HepG2 (cell line): ENCODE results near the gene MYCBPAP. TPM values are rescaled to one million over a fixed set of nuclear protein-coding genes. Genes with fewer than 3 reads are reported as not detected.

Experiments used
- ATAC-seq: fragments of 200-7000 bp; cut with Tn5 transposase; 3 replicates; pipeline ENCODE4 v1.9.1; 2020; ENCODE audit warnings: mild to moderate bottlenecking, moderate library complexity
- BruUV-seq: library from RNA; stranded (reverse); fragments of 400-500 nt; replicated peaks from 2 replicates; lab custom pipeline; 2021; lab: Mats Ljungman, UMichigan
- CTCF ChIA-PET: fragments of 300-600 bp; formaldehyde crosslinking; extraction: SDS; loops from one replicate; lab custom pipeline; 2021; ENCODE audit warnings: low total read pairs, inconsistent platforms, low intra/inter-chr PET ratio; lab: Yijun Ruan, JAX
- POLR2A ChIA-PET: fragments of 350-600 bp; sonication (Branson Sonifier 250); formaldehyde crosslinking; loops from one replicate; lab custom pipeline; 2020; ENCODE audit warnings: antibody characterized with exemption, inconsistent platforms; lab: Yijun Ruan, JAX
- DNase-seq: peaks from one replicate; pipeline ENCODE4 v3.0.0-alpha.2; 2015; ENCODE audit warnings: low spot score
- FAIRE-seq: peaks from 3 replicates; lab custom pipeline; 2011; peaks lifted over from hg19 to GRCh38; lab: Jason Lieb, UNC
- H2AFZ ChIP-seq: one replicate; pipeline ENCODE4 v1.6.1; 2011; ENCODE audit warnings: low read length, inconsistent platforms
- H3K27ac ChIP-seq: fragments of 300-600 bp; 3 replicates; pipeline ENCODE4 v1.8.0; 2011; ENCODE audit warnings: mixed run types, mild to moderate bottlenecking, mixed read lengths, low read length, inconsistent platforms; ENCODE audit not compliant: insufficient read depth; ENCODE audit errors: extremely low read length
- H3K27me3 ChIP-seq, 2 experiments: fragments of 200-600 bp in 1 of 2; 2 replicates in 1 of 2; 3 replicates in 1 of 2; pipeline versions ENCODE4 v1.6.0 to v1.8.0; 2011; ENCODE audit warnings: low read length in 2 of 2, mild to moderate bottlenecking in 2 of 2, moderate library complexity in 2 of 2, inconsistent platforms in 1 of 2; ENCODE audit not compliant: insufficient read depth in 2 of 2, control insufficient read depth in 1 of 2
- H3K36me3 ChIP-seq, 2 experiments: fragments of 200-600 bp in 1 of 2; replicated peaks in 1 of 2; 2 replicates in 1 of 2; 3 replicates in 1 of 2; pipeline versions ENCODE4 v1.5.1 to v1.8.0; 2011; ENCODE audit warnings: low read length in 2 of 2, inconsistent platforms in 1 of 2; ENCODE audit not compliant: insufficient read depth in 2 of 2, control insufficient read depth in 1 of 2
- H3K4me1 ChIP-seq: 2 replicates; pipeline ENCODE4 v1.5.1; 2012; ENCODE audit warnings: low read length, inconsistent platforms; ENCODE audit not compliant: insufficient read depth
- H3K4me2 ChIP-seq: 2 replicates; pipeline ENCODE4 v1.6.0; 2011; ENCODE audit warnings: low read depth, low read length, inconsistent platforms
- H3K4me3 ChIP-seq, 3 experiments: fragments of 200-600 bp in 1 of 3; sonication (generic), shearing (Covaris generic) in 1 of 3; replicated peaks in 1 of 3; 2 replicates each; pipeline ENCODE4 v1.5.1; 2011 to 2016; ENCODE audit warnings: low read length in 3 of 3, inconsistent platforms in 2 of 3, low read depth in 2 of 3, mild to moderate bottlenecking in 2 of 3, control low read depth in 1 of 3, mixed read lengths in 1 of 3; ENCODE audit not compliant: insufficient read depth in 1 of 3
- H3K79me2 ChIP-seq: one replicate; pipeline ENCODE4 v1.6.1; 2011; ENCODE audit warnings: low read length, inconsistent platforms; ENCODE audit not compliant: insufficient read depth
- H3K9ac ChIP-seq: 2 replicates; pipeline ENCODE4 v1.6.0; 2011; ENCODE audit warnings: mild to moderate bottlenecking, low read depth, low read length, inconsistent platforms; ENCODE audit not compliant: insufficient read depth
- H3K9me3 ChIP-seq: 2 replicates; pipeline ENCODE4 v1.5.1; 2012; ENCODE audit warnings: mild to moderate bottlenecking, low read length
- H4K20me1 ChIP-seq: 2 replicates; pipeline ENCODE4 v1.6.0; 2011; ENCODE audit warnings: inconsistent platforms, mild to moderate bottlenecking, low read length, moderate library complexity; ENCODE audit not compliant: insufficient read depth
- ARID5B ChIP-seq: IDR thresholded peaks from 2 replicates; pipeline ENCODE4 v1.4.0; 2020; ENCODE audit warnings: mild to moderate bottlenecking, missing genetic modification reagents
- E2F5 ChIP-seq: sonication (generic); formaldehyde crosslinking; conservative IDR thresholded peaks from 2 replicates; pipeline ENCODE4 v1.4.0; 2020; ENCODE audit warnings: missing genetic modification reagents
- FOXJ3 ChIP-seq: sonication (generic); formaldehyde crosslinking; IDR thresholded peaks from 2 replicates; pipeline ENCODE4 v1.4.0; 2020; ENCODE audit warnings: missing genetic modification reagents, mild to moderate bottlenecking, borderline replicate concordance
- FOXM1 ChIP-seq: sonication (generic); formaldehyde crosslinking; IDR thresholded peaks from 2 replicates; pipeline ENCODE4 v1.5.0; 2020; ENCODE audit warnings: missing genetic modification reagents
- GTF2F1 ChIP-seq: fragments of 150-350 bp; IDR thresholded peaks from 2 replicates; pipeline ENCODE4 v1.6.1; 2014; ENCODE audit warnings: low read length
- KLF15 ChIP-seq: sonication (generic); formaldehyde crosslinking; IDR thresholded peaks from 2 replicates; pipeline ENCODE4 v1.8.1; 2023; ENCODE audit warnings: borderline replicate concordance, mild to moderate bottlenecking, inconsistent platforms, missing genetic modification reagents, mixed read lengths
- MNT ChIP-seq: fragments of 450-650 bp; IDR thresholded peaks from 2 replicates; pipeline ENCODE4 v1.6.1; 2016
- PRMT3 ChIP-seq: sonication (generic); formaldehyde crosslinking; IDR thresholded peaks from 2 replicates; pipeline ENCODE4 v1.8.1; 2022; ENCODE audit warnings: low read depth, mild to moderate bottlenecking, moderate library complexity, missing genetic modification reagents, borderline replicate concordance
- SP1 ChIP-seq, 2 experiments: fragments of 450-650 bp in 1 of 2; sonication (generic) in 1 of 2; formaldehyde crosslinking in 1 of 2; IDR thresholded peaks; 2 replicates each; pipeline versions ENCODE4 v1.4.0 to v1.6.1; 2016 to 2020; ENCODE audit warnings: missing genetic modification reagents in 1 of 2
- TOE1 ChIP-seq: sonication (generic); formaldehyde crosslinking; IDR thresholded peaks from 2 replicates; pipeline ENCODE4 v1.4.0; 2020; ENCODE audit warnings: mild to moderate bottlenecking, missing genetic modification reagents
- ZFP82 ChIP-seq: sonication (generic); formaldehyde crosslinking; IDR thresholded peaks from 2 replicates; pipeline ENCODE4 v1.5.1; 2020; ENCODE audit warnings: mild to moderate bottlenecking, missing genetic modification reagents, borderline replicate concordance
- ZNF296 ChIP-seq: sonication (generic); formaldehyde crosslinking; conservative IDR thresholded peaks from 2 replicates; pipeline ENCODE4 v1.5.0; 2020; ENCODE audit warnings: mild to moderate bottlenecking, missing genetic modification reagents
- ZNF441 ChIP-seq: sonication (generic); formaldehyde crosslinking; IDR thresholded peaks from 2 replicates; pipeline ENCODE4 v1.7.0; 2021; ENCODE audit warnings: missing genetic modification reagents, borderline replicate concordance
- ZNF543 ChIP-seq: sonication (generic); formaldehyde crosslinking; IDR thresholded peaks from 2 replicates; pipeline ENCODE4 v1.4.0; 2020; ENCODE audit warnings: mild to moderate bottlenecking, missing genetic modification reagents
- ZNF644 ChIP-seq: IDR thresholded peaks from 2 replicates; pipeline ENCODE4 v1.6.1; 2016; ENCODE audit warnings: low read depth
- ZNF660 ChIP-seq: sonication (generic); formaldehyde crosslinking; IDR thresholded peaks from 2 replicates; pipeline ENCODE4 v1.5.1; 2020; ENCODE audit warnings: mild to moderate bottlenecking, low read depth, missing genetic modification reagents, borderline replicate concordance
- WGBS: methylation state at CpG from one replicate; pipeline ENCODE4 v1.1.6; 2017; ENCODE audit warnings: low lambda C conversion rate; 5-methylcytosine and 5-hydroxymethylcytosine counted together
- in situ Hi-C: cut with HindIII; loops from 2 replicates; pipeline ENCODE4 v1.10.0; 2017; ENCODE audit warnings: low pct_unique_long_range_greater_than_20kb; ENCODE audit not compliant: extremely low pct_ligation_motif_present
- intact Hi-C: fragments of 100-400 bp; cut with micrococcal nuclease; formaldehyde crosslinking; loops from one replicate; pipeline ENCODE4 v1.10.0; 2022; ENCODE audit not compliant: unreplicated experiment
- polyA plus RNA-seq, 8 experiments: library from polyadenylated mRNA; depleted of rRNA in 3 of 8; stranded (reverse) in 7 of 8; unstranded in 1 of 8; fragments of >200 nt; fragmentation: Illumina TruSeq in 4 of 8; extraction: Trizol in 4 of 8; gene quantifications; 2 replicates each; pipeline versions ENCODE4 v1.2.1 to v1.2.3, GENCODE V29; 2011 to 2016; ENCODE audit warnings: low read depth in 4 of 8, missing spikeins in 1 of 8, mixed read lengths in 1 of 8; ENCODE audit not compliant: insufficient read depth in 1 of 8
- total RNA-seq, 5 experiments: library from RNA; depleted of rRNA; stranded (reverse); fragments of >200 nt; fragmentation: Illumina TruSeq; extraction: Trizol; gene quantifications; 2 replicates each; pipeline ENCODE4 v1.2.3, GENCODE V29; 2016; ENCODE audit warnings: low read depth in 1 of 5

The MYCBPAP gene
- total and polyA plus RNA-seq, 2 of the 13 experiments (the other 11 are each of a cell fraction or from before 2014, with no cell fraction given): 0.22 to 0.24 TPM

GRCh38 chr17:50522766-50523165 lies 14.5 kb downstream of the MYCBPAP start:
- Histone ChIP-seq H3K4me2 (no peak overlapping the region), H3K79me2 (no peaks in the 10 kb centered on the region), H3K4me1 (peaks cover 34% of the 10 kb centered on the region), H3K36me3 (no peaks in the 10 kb centered on the region), H4K20me1 (no peaks in the 10 kb centered on the region), H3K9ac (no peak overlapping the region), H3K4me3 (no peak overlapping the region), H2AFZ (no peak overlapping the region), H3K9me3 (no peaks in the 10 kb centered on the region), H3K27me3 (no peaks in the 10 kb centered on the region), H3K27ac (no peak overlapping the region)
- in situ Hi-C loops (no loop called here), intact Hi-C loops (no loop called here)
- CTCF ChIA-PET: no interaction called here
- BruUV-seq: no TSS peak
- WGBS: 73% methylated on average over 10 of the region's 10 CpGs
- DNase-seq (no peak), FAIRE-seq (no peak), ATAC-seq (no peak)
- POLR2A ChIA-PET: no interaction called here
- TF ChIP-seq ZNF660 (CRISPR knock-in tag) (no peak), ZFP82 (CRISPR knock-in tag) (no peak), SP1 (IDR thresholded peaks at IDR 0.05) (no peak), SP1 (CRISPR knock-in tag; IDR thresholded peaks at IDR 0.05) (no peak), ZNF441 (CRISPR knock-in tag) (no peak), ZNF644 (no peak), FOXJ3 (no peak), MNT (no peak), PRMT3 (CRISPR knock-in tag) (no peak), KLF15 (CRISPR knock-in tag) (no peak), FOXM1 (CRISPR knock-in tag) (no peak), GTF2F1 (no peak), ZNF296 (CRISPR knock-in tag) (no peak), ARID5B (no peak), E2F5 (CRISPR knock-in tag) (no peak), TOE1 (CRISPR knock-in tag) (no peak), ZNF543 (no peak)
